ENCODE data around the gene CACNA1C.

The CACNA1C gene

GRCh38 chr12:2044165-2044564 is 8.6 kb upstream of the CACNA1C start:
- Mint-ChIP-seq H3K9me3 (no peaks in the 10 kb centered on the region), H3K36me3 (ENCODE audit: insufficient read depth) (no peaks in the 10 kb centered on the region), H3K27me3 (peaks cover 58% of the 10 kb centered on the region), H3K27ac (ENCODE audit: low read depth) (no peak overlapping the region), H3K4me3 (no peak overlapping the region), H3K4me1 (no peaks in the 10 kb centered on the region)
- no peak for ATAC-seq (replicated peaks; ENCODE audit: extremely low read depth, poor library complexity, severe bottlenecking)
- no peak for DNase-seq (ENCODE audit: low spot score in 2 of 2)

GRCh38 chr12:2046957-2047356 is 5.8 kb upstream of the CACNA1C start:
- ATAC-seq (replicated peaks; ENCODE audit: extremely low read depth, poor library complexity, severe bottlenecking) (no peak), DNase-seq (ENCODE audit: low spot score in 2 of 2) (no peak)
- H3K9me3 Mint-ChIP-seq, result no peaks in the 10 kb centered on the region
- no peak overlapping the region for H3K4me3 Mint-ChIP-seq
- H3K4me1 Mint-ChIP-seq, result no peaks in the 10 kb centered on the region
- H3K27ac Mint-ChIP-seq (ENCODE audit: low read depth), result no peak overlapping the region
- H3K27me3 Mint-ChIP-seq, result peaks cover 75% of the 10 kb centered on the region
- H3K36me3 Mint-ChIP-seq (ENCODE audit: insufficient read depth), result no peaks in the 10 kb centered on the region

- Mint-ChIP-seq H3K36me3 (ENCODE audit: insufficient read depth) (no peaks in the 10 kb centered on the region), H3K9me3 (no peaks in the 10 kb centered on the region), H3K27me3 (peaks cover 71% of the 10 kb centered on the region), H3K4me3 (no peak overlapping the region), H3K4me1 (no peaks in the 10 kb centered on the region), H3K27ac (ENCODE audit: low read depth) (no peak overlapping the region)
- ATAC-seq (replicated peaks; ENCODE audit: extremely low read depth, poor library complexity, severe bottlenecking) (no peak), DNase-seq (ENCODE audit: low spot score in 2 of 2) (no peak)
Observed at GRCh38 chr12:2047752-2048151, 5.0 kb upstream of the CACNA1C start.

GRCh38 chr12:2049604-2050540 is 2.9 kb upstream of the CACNA1C start:
- H3K9me3 Mint-ChIP-seq, result no peaks in the 10 kb centered on the region
- ATAC-seq (replicated peaks; ENCODE audit: extremely low read depth, poor library complexity, severe bottlenecking), result no peak
- DNase-seq (ENCODE audit: low spot score in 2 of 2), result no peak
- H3K36me3 Mint-ChIP-seq (ENCODE audit: insufficient read depth), result no peaks in the 10 kb centered on the region
- H3K4me1 Mint-ChIP-seq, result peaks cover 14% of the 10 kb centered on the region
- no peak overlapping the region for H3K4me3 Mint-ChIP-seq
- no peak overlapping the region for H3K27ac Mint-ChIP-seq (ENCODE audit: low read depth)
- H3K27me3 Mint-ChIP-seq, result peaks cover 64% of the 10 kb centered on the region

GRCh38 chr12:2051700-2052621 is 826 bp upstream of the CACNA1C start:
- Mint-ChIP-seq H3K4me1 (peaks cover 14% of the 10 kb centered on the region), H3K9me3 (no peaks in the 10 kb centered on the region), H3K4me3 (peak overlapping the region; percentile 72), H3K27ac (ENCODE audit: low read depth) (no peak overlapping the region), H3K27me3 (peaks cover 76% of the 10 kb centered on the region), H3K36me3 (ENCODE audit: insufficient read depth) (no peaks in the 10 kb centered on the region)
- DNase-seq (ENCODE audit: low spot score in 2 of 2) (no peak), ATAC-seq (replicated peaks; ENCODE audit: extremely low read depth, poor library complexity, severe bottlenecking) (no peak)

GRCh38 chr12:2053691-2054090 is 904 bp downstream of the CACNA1C start:
- no peak overlapping the region for H3K4me3 Mint-ChIP-seq
- no peak overlapping the region for H3K27ac Mint-ChIP-seq (ENCODE audit: low read depth)
- DNase-seq (ENCODE audit: low spot score in 2 of 2) (no peak), ATAC-seq (replicated peaks; ENCODE audit: extremely low read depth, poor library complexity, severe bottlenecking) (no peak)
- H3K36me3 Mint-ChIP-seq (ENCODE audit: insufficient read depth), result no peaks in the 10 kb centered on the region
- peaks cover 80% of the 10 kb centered on the region for H3K27me3 Mint-ChIP-seq
- peaks cover 14% of the 10 kb centered on the region for H3K4me1 Mint-ChIP-seq
- no peaks in the 10 kb centered on the region for H3K9me3 Mint-ChIP-seq

GRCh38 chr12:2054091-2055018 is 1.6 kb downstream of the CACNA1C start:
- H3K4me3 Mint-ChIP-seq, result peak overlapping the region; percentile 65
- H3K36me3 Mint-ChIP-seq (ENCODE audit: insufficient read depth), result no peaks in the 10 kb centered on the region
- DNase-seq (ENCODE audit: low spot score in 2 of 2) (no peak), ATAC-seq (replicated peaks; ENCODE audit: extremely low read depth, poor library complexity, severe bottlenecking) (no peak)
- H3K27me3 Mint-ChIP-seq, result peaks cover 80% of the 10 kb centered on the region
- H3K27ac Mint-ChIP-seq (ENCODE audit: low read depth), result no peak overlapping the region
- H3K4me1 Mint-ChIP-seq, result peaks cover 14% of the 10 kb centered on the region
- no peaks in the 10 kb centered on the region for H3K9me3 Mint-ChIP-seq

- Mint-ChIP-seq H3K9me3 (no peaks in the 10 kb centered on the region), H3K27ac (ENCODE audit: low read depth) (no peak overlapping the region), H3K4me1 (peaks cover 14% of the 10 kb centered on the region), H3K36me3 (ENCODE audit: insufficient read depth) (no peaks in the 10 kb centered on the region), H3K27me3 (peaks cover 54% of the 10 kb centered on the region), H3K4me3 (no peak overlapping the region)
- ATAC-seq (replicated peaks; ENCODE audit: extremely low read depth, poor library complexity, severe bottlenecking) (no peak), DNase-seq (ENCODE audit: low spot score in 2 of 2) (peak in 1 of 2 donors; percentile 14)
Observed at GRCh38 chr12:2057041-2057794, 4.4 kb downstream of the CACNA1C start.

GRCh38 chr12:2057795-2058408 is 5.1 kb downstream of the CACNA1C start:
- ATAC-seq (replicated peaks; ENCODE audit: extremely low read depth, poor library complexity, severe bottlenecking) (no peak), DNase-seq (ENCODE audit: low spot score in 2 of 2) (no peak)
- Mint-ChIP-seq H3K27me3 (peaks cover 54% of the 10 kb centered on the region), H3K27ac (ENCODE audit: low read depth) (no peak overlapping the region), H3K4me3 (no peak overlapping the region), H3K4me1 (peaks cover 14% of the 10 kb centered on the region), H3K9me3 (no peaks in the 10 kb centered on the region), H3K36me3 (ENCODE audit: insufficient read depth) (no peaks in the 10 kb centered on the region)

GRCh38 chr12:2058837-2059236 is 6.0 kb downstream of the CACNA1C start:
- no peak for ATAC-seq (replicated peaks; ENCODE audit: extremely low read depth, poor library complexity, severe bottlenecking)
- no peak for DNase-seq (ENCODE audit: low spot score in 2 of 2)
- Mint-ChIP-seq H3K4me3 (no peak overlapping the region), H3K9me3 (no peaks in the 10 kb centered on the region), H3K27me3 (peaks cover 54% of the 10 kb centered on the region), H3K4me1 (peaks cover 10% of the 10 kb centered on the region), H3K36me3 (ENCODE audit: insufficient read depth) (no peaks in the 10 kb centered on the region), H3K27ac (ENCODE audit: low read depth) (no peak overlapping the region)

GRCh38 chr12:2061402-2061801 is 8.6 kb downstream of the CACNA1C start:
- ATAC-seq (replicated peaks; ENCODE audit: extremely low read depth, poor library complexity, severe bottlenecking) (no peak), DNase-seq (ENCODE audit: low spot score in 2 of 2) (no peak)
- Mint-ChIP-seq H3K36me3 (ENCODE audit: insufficient read depth) (no peaks in the 10 kb centered on the region), H3K9me3 (no peaks in the 10 kb centered on the region), H3K27ac (ENCODE audit: low read depth) (no peak overlapping the region), H3K4me3 (no peak overlapping the region), H3K4me1 (peaks cover 10% of the 10 kb centered on the region), H3K27me3 (peaks cover 45% of the 10 kb centered on the region)
